Activated T-cell treated with anti-CD3 and anti-CD28 coated beads for 1 hour (primary cell): ENCODE measurements around the gene NDUFV1.
"Not testable (repeated sequence)": the region's sequence is repeated elsewhere in the genome, so short reads cannot be mapped to it uniquely, and the experiment has no call there.

Source experiments
- DNase-seq: peaks from one replicate; pipeline ENCODE4 v3.0.0-alpha.2; 2020; ENCODE audit warnings: low read depth

Gene NDUFV1

GRCh38 chr11:67611704-67612587 lies 5.2 kb downstream of the NDUFV1 start:
- no peak for DNase-seq

- no peak for DNase-seq
Observed at GRCh38 chr11:67612751-67613150, 6.0 kb downstream of the NDUFV1 start.

GRCh38 chr11:67613313-67613959 lies 6.7 kb downstream of the NDUFV1 start:
- no peak for DNase-seq

- DNase-seq = peak; percentile 68
Observed at GRCh38 chr11:67613960-67614715, 7.4 kb downstream of the NDUFV1 start.

- peak; percentile 26 for DNase-seq
Observed at GRCh38 chr11:67614730-67615714, 8.3 kb downstream of the NDUFV1 start.

- DNase-seq = no peak
Observed at GRCh38 chr11:67615728-67616430, 9.1 kb downstream of the NDUFV1 start.

GRCh38 chr11:67616431-67617242 lies 9.9 kb downstream of the NDUFV1 start:
- DNase-seq = no peak

- DNase-seq = no peak
Observed at GRCh38 chr11:67617243-67617953, 10.7 kb downstream of the NDUFV1 start.

- not testable (repeated sequence) for DNase-seq
Observed at GRCh38 chr11:67618901-67619659, 12.3 kb downstream of the NDUFV1 start.

GRCh38 chr11:67619683-67620618 lies 13.2 kb downstream of the NDUFV1 start:
- DNase-seq = not testable (repeated sequence)

- DNase-seq = not testable (repeated sequence)
Observed at GRCh38 chr11:67620621-67621020, 13.9 kb downstream of the NDUFV1 start.

- not testable (repeated sequence) for DNase-seq
Observed at GRCh38 chr11:67621928-67622327, 15.2 kb downstream of the NDUFV1 start.

- not testable (repeated sequence) for DNase-seq
Observed at GRCh38 chr11:67622905-67623304, 16.2 kb downstream of the NDUFV1 start.

GRCh38 chr11:67623795-67624194 lies 17.1 kb downstream of the NDUFV1 start:
- DNase-seq = not testable (repeated sequence)

- DNase-seq = not testable (repeated sequence)
Observed at GRCh38 chr11:67626131-67626833, 19.5 kb downstream of the NDUFV1 start.

- no peak for DNase-seq
Observed at GRCh38 chr11:67626970-67627369, 20.2 kb downstream of the NDUFV1 start.

- no peak for DNase-seq
Observed at GRCh38 chr11:67627441-67627811, 20.7 kb downstream of the NDUFV1 start.
